SK-N-DZ (cell line): ENCODE measurements around the gene KCNG2.

Source experiments
- DNase-seq: peaks from one replicate; pipeline ENCODE4 v3.0.0-alpha.2; 2015; ENCODE audit warnings: low spot score

KCNG2 gene

DNA sequence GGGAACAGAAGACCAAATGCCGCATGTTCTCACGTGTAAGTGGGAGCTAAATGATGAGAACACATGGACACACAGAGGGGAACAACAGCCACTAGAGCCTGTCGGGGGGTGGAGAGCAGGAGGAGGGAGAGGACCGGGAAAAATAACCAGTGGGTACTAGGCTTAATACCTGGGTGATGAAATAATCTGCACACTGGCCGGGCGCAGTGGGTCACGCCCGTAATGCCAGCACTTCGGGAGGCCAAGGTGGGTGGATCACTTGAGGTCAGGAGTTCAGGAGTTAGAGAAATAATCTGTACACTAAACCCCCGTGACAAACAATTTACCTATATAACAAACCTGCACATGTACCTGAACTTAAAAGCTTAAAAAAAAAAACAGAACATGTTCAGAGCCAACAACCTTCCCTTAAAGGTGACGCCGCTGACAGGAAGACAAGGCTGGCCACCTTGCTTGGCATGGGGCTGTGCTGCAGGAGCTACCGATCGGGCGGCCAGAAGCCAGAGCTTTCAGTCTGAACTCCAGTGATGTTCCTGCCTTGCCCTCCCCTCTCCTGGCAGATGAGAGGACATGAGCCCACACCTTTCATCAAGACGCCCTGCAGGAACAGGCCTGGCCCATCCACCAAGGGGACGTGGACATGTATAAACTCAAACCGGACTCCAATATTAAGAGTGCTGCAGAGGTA lies 142.5 kb downstream of the KCNG2 start:
- no peak for DNase-seq

GRCh38 chr18:79940814-79941472 lies 143.2 kb downstream of the KCNG2 start:
- DNase-seq, result no peak

GRCh38 chr18:79941473-79942119 lies 143.9 kb downstream of the KCNG2 start:
- DNase-seq, result no peak

- DNase-seq, result no peak
Measured at GRCh38 chr18:79942211-79942610, 144.5 kb downstream of the KCNG2 start.

GRCh38 chr18:79942786-79943607 lies 145.3 kb downstream of the KCNG2 start:
- no peak for DNase-seq

DNA sequence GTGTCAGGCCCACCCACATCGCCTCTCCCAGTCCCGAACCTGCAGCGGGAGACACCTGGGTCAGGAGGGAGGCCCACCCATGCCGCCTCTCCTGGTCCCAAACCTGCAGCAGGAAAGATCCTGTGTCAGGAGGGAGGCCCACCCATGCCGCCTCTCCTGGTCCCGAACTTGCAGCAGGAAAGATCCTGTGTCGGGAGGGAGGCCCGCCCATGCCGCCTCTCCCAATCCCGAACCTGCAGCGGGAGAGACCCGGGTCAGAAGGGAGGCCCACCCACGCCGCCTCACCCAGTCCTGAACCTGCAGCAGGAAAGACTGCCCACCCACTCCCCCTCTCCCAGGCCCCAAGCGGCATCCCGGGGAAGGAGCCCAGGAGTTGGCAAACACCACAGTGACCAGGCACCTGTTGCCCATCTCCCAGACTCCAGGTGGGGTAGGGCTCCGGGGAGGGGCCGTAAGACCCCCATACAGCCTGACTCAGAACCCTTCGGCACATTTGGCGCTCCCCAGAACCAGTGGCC lies 145.9 kb downstream of the KCNG2 start:
- no peak for DNase-seq

DNA sequence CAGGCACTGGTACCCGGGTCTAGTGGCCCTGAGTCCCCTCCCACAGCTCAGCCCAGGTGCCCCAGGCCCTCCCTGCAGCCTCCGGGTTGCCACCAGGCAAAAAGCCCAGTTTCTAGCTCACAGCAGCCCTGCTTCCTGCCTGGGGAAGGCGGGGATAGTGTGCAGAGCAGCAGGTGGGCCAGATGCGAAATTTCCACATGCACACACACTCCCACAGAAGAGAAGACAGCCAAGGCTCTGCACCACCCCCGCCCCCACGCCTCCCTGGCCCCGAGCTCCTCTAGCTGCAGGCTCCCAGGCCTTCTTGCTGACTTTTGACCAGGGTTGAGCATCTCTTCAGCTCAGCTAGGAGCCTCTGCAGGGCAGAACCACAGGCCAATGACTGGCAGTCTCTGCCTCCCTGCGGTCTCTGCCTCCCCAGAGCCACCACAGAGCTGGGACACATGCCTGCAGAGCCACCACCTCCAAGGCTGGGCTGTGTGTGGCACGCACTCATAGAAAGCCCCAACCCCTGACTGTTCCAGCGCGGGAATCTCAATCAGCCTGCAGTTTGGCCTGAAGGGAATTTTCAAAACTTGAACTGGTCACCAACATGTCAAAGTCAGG lies 146.5 kb downstream of the KCNG2 start:
- DNase-seq, result no peak

GRCh38 chr18:79944746-79945117 lies 147.0 kb downstream of the KCNG2 start:
- DNase-seq, result no peak

- DNase-seq, result no peak
Measured at GRCh38 chr18:79945118-79946042, 147.6 kb downstream of the KCNG2 start.

GRCh38 chr18:79947054-79947755 lies 149.5 kb downstream of the KCNG2 start:
- no peak for DNase-seq

GRCh38 chr18:79947881-79948610 lies 150.3 kb downstream of the KCNG2 start:
- DNase-seq, result no peak

- no peak for DNase-seq
Measured at GRCh38 chr18:79948719-79949411, 151.1 kb downstream of the KCNG2 start.
